ENCODE results near the gene AMOTL1. TPM values are rescaled to one million over a fixed set of nuclear protein-coding genes. Genes with fewer than 3 reads are reported as not detected.
A peak's percentile ranks its signal among the peaks of the same experiment; 100 is the strongest.

AMOTL1 gene
- polyA plus RNA-seq, 1 experiment, result 43.7 TPM

DNA sequence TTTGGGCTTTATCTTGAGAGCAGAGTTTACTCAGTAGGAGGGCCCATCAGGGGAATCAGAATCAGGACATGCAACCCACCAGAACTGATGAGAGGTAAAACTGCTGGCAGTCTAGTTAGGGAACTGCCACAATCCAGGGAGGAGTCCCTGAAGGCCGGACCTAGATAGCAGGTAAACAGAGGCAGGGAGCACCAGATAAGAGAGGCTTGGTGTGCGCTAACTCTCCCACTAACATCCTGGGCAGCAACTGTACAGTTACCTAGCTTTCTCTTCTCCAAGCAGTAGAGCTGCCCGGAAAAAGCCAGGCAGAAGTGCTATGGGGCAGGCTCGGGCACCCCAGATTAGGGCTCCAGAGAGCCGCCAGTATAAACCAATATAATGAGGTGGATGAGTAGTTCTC is 865 bp upstream of the AMOTL1 start:
- Histone ChIP-seq H3K4me3 (ENCODE audit: low read depth, low read length) (no peak overlapping the region), H3K9me3 (ENCODE audit: control insufficient read depth, insufficient read depth, low read length) (peaks cover 4% of the 10 kb centered on the region; the same call in 1 of the 2 replicates), H3K27ac (ENCODE audit: low read depth, low read length) (peak overlapping the region; percentile 31), H3K27me3 (ENCODE audit: control insufficient read depth, insufficient read depth, low read length) (no peaks in the 10 kb centered on the region)
- ChIA-PET POLR2A (interaction anchor here (0.7 to 1.2 kb wide), 2 partner anchors 33 to 155 kb away, joined by 3 to 4 read pairs; no protein-coding TSS in a partner anchor), CTCF (no interaction called here)
- no peak for DNase-seq (ENCODE audit: low read depth, low spot score)
- TF ChIP-seq, protein P1, sequence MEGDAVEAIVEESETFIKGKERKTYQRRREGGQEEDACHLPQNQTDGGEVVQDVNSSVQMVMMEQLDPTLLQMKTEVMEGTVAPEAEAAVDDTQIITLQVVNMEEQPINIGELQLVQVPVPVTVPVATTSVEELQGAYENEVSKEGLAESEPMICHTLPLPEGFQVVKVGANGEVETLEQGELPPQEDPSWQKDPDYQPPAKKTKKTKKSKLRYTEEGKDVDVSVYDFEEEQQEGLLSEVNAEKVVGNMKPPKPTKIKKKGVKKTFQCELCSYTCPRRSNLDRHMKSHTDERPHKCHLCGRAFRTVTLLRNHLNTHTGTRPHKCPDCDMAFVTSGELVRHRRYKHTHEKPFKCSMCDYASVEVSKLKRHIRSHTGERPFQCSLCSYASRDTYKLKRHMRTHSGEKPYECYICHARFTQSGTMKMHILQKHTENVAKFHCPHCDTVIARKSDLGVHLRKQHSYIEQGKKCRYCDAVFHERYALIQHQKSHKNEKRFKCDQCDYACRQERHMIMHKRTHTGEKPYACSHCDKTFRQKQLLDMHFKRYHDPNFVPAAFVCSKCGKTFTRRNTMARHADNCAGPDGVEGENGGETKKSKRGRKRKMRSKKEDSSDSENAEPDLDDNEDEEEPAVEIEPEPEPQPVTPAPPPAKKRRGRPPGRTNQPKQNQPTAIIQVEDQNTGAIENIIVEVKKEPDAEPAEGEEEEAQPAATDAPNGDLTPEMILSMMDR (IDR thresholded peaks at IDR 0.05; ENCODE audit: low read depth, low read length), result no peak

DNA sequence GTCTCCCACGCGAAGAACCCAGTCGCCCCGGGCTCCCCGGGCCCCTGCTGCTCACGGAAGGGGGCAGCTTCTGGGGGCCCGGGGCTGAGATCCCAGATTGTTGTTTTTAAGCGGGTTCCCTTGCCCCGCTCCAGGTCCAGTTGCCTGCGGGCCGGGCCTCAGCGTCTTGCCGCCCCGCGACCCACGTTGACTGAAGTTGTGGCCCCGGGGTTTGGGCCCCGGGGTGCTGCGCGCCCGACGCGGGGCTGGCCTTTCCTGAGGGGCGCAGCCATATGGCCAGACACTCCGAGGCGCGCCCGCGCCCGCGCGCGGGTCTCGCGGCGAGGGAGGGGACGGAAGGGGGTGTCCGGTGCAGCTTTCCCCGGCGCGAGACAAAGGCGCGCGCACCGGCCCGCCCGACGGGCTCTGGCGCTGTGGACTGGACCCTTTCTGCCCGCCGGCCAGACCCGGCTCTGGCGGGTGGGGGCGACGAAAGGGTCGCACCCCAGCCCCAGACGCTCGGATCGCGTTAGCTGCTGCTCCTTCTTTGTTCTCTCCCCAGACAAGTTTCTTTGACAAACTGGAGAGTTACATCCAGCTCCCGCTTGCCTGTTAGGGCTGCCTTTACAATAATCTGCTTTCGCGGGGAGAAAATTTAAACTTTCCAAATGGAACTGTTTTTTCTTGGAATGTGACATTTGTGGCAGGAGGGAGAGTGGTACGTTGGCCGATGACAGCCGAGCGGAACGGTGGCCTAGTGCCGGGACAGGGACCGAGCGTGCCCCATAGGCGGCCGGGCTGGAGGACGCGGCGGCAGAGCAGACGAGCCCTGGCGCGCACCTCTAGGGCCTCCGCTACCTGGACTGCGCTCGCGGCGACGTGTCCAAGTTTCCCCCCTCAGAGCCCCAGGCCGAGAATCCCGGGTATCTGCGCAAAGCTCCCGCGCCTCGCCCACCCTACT is 716 bp downstream of the AMOTL1 start:
- ChIA-PET POLR2A (interaction anchor here (1.0 to 1.2 kb wide), 5 partner anchors 26 to 76 kb away, joined by 3 to 5 read pairs (median 4); no protein-coding TSS in a partner anchor), CTCF (interaction anchor here (0.5 to 2.0 kb wide), 5 partner anchors 18 to 200 kb away, joined by 3 to 10 read pairs (median 4); no protein-coding TSS in a partner anchor)
- TF ChIP-seq, protein P1 (IDR thresholded peaks at IDR 0.05; ENCODE audit: low read depth, low read length), result no peak
- no peak for DNase-seq (ENCODE audit: low read depth, low spot score)
- Histone ChIP-seq H3K27ac (ENCODE audit: low read depth, low read length) (peak overlapping the region; percentile 75), H3K9me3 (ENCODE audit: control insufficient read depth, insufficient read depth, low read length) (peaks cover 4% of the 10 kb centered on the region; the same call in 1 of the 2 replicates), H3K27me3 (ENCODE audit: control insufficient read depth, insufficient read depth, low read length) (no peaks in the 10 kb centered on the region), H3K4me3 (ENCODE audit: low read depth, low read length) (peak overlapping the region; percentile 95)

DNA sequence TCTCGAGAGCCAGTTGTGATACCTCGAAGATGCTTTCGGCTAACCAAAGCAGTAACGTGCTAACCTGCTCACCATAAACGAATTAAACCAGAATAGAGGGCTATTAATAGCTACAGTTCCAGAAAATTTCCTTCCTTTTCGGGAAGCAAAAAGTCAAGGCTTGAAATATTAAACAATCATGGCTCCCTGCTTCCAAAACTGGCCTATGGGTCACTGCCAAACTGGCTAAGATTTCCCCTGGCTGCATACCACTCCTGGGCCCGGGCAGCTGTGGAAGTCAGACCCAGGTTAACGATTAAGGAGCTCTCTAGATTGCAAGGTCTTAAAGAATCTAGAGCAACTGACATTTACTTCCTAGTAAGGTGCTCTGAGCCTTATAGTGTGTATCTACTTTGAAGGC is 1.7 kb downstream of the AMOTL1 start:
- H3K9me3 ChIP-seq (ENCODE audit: control insufficient read depth, insufficient read depth, low read length), result peaks cover 4% of the 10 kb centered on the region; the same call in 1 of the 2 replicates
- no peak for DNase-seq (ENCODE audit: low read depth, low spot score)
- TF ChIP-seq, protein P1 (IDR thresholded peaks at IDR 0.05; ENCODE audit: low read depth, low read length), result no peak
- H3K27ac ChIP-seq (ENCODE audit: low read depth, low read length), result no peak overlapping the region
- peak overlapping the region; percentile 95 for H3K4me3 ChIP-seq (ENCODE audit: low read depth, low read length)
- H3K27me3 ChIP-seq (ENCODE audit: control insufficient read depth, insufficient read depth, low read length), result no peaks in the 10 kb centered on the region
- CTCF ChIA-PET, result interaction anchor here (0.8 to 2.0 kb wide), 4 partner anchors 17 to 199 kb away, joined by 3 to 10 read pairs (median 5); no protein-coding TSS in a partner anchor
- POLR2A ChIA-PET, result no interaction called here

DNA sequence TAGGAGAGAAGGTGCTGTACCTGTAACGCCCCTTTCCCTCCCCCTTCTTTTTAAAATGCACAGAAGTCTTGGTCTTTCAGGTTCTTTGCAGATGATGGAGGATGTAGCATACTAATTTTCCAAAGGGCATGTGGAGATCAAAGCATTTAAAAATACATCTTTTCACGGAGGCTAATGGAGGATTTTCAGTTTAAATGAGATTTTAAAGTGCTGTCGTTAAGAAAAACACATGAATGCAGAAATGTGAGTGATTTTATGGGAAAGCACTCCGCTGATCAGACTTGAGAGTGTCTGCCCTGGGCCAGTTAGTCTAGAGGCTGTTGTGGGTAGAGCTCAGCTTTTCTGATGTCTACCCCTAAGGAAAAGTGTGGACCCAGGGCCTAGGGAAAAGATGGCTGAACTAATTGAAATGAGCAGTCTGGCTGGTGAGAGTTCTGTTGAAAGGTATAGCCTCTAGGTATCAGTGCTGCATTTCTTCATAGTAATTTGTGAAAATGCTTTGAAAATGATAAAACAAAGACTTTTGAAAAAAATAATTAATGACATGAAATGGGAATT is 2.5 kb downstream of the AMOTL1 start:
- ChIA-PET POLR2A (no interaction called here), CTCF (interaction anchor here (1.4 to 2.0 kb wide), 2 partner anchors 29 to 198 kb away, joined by 6 to 10 read pairs; no protein-coding TSS in a partner anchor)
- DNase-seq (ENCODE audit: low read depth, low spot score), result no peak
- no peaks in the 10 kb centered on the region for H3K27me3 ChIP-seq (ENCODE audit: control insufficient read depth, insufficient read depth, low read length)
- TF ChIP-seq, protein P1 (IDR thresholded peaks at IDR 0.05; ENCODE audit: low read depth, low read length), result no peak
- peaks cover 4% of the 10 kb centered on the region; the same call in 1 of the 2 replicates for H3K9me3 ChIP-seq (ENCODE audit: control insufficient read depth, insufficient read depth, low read length)
- H3K4me3 ChIP-seq (ENCODE audit: low read depth, low read length), result peak overlapping the region; percentile 95
- no peak overlapping the region for H3K27ac ChIP-seq (ENCODE audit: low read depth, low read length)

All from AG04450 (cell line).